Heart right ventricle (tissue), 16 donors: ENCODE measurements around the gene CTDSPL. TPM values are rescaled to one million over a fixed set of nuclear protein-coding genes. Genes with fewer than 3 reads are reported as not detected.

Source experiments
- ATAC-seq, 8 donors: fragments of 200-7000 bp; cut with Tn5 transposase; one replicate each; pipeline ENCODE4 v1.9.1; 2020; ENCODE audit warnings: mild to moderate bottlenecking in 8 of 8, moderate library complexity in 8 of 8, moderate number of reproducible peaks in 1 of 8
- DNase-seq, 2 donors: peaks; one replicate each; pipeline ENCODE4 v3.0.0-alpha.2; 2020
- H3K27ac ChIP-seq, 10 donors: fragments of 200-600 bp; sonication (generic) in 2 of 10; one replicate each; pipeline versions ENCODE4 v1.5.0 to v1.8.0; 2020 to 2022; ENCODE audit warnings: mild to moderate bottlenecking in 3 of 10
- H3K27me3 ChIP-seq, 7 donors: fragments of 200-600 bp; one replicate each; pipeline ENCODE4 v1.8.0; 2021 to 2022; ENCODE audit warnings: mild to moderate bottlenecking in 2 of 7
- H3K36me3 ChIP-seq, 9 donors: fragments of 200-600 bp; sonication (generic) in 1 of 9; one replicate each; pipeline versions ENCODE4 v1.5.0 to v1.8.0; 2020 to 2022; ENCODE audit warnings: mild to moderate bottlenecking in 2 of 9
- H3K4me1 ChIP-seq, 9 donors: fragments of 200-600 bp; sonication (generic) in 1 of 9; one replicate each; pipeline versions ENCODE4 v1.5.0 to v1.8.0; 2020 to 2022; ENCODE audit warnings: mild to moderate bottlenecking in 4 of 9
- H3K4me3 ChIP-seq, 10 donors: fragments of 200-600 bp; sonication (generic) in 2 of 10; one replicate each; pipeline versions ENCODE4 v1.5.0 to v1.8.0; 2020 to 2022; ENCODE audit warnings: mild to moderate bottlenecking in 7 of 10, moderate library complexity in 2 of 10
- H3K9me3 ChIP-seq, 11 donors: fragments of 200-600 bp in 10 of 11; sonication (generic) in 2 of 11; one replicate each; pipeline versions ENCODE4 v1.5.0 to v1.8.0; 2013 to 2022; ENCODE audit warnings: mild to moderate bottlenecking in 2 of 11, control low read depth in 1 of 11, moderate library complexity in 1 of 11
- CTCF ChIP-seq, 9 donors: fragments of 200-600 bp; sonication (generic) in 2 of 9; IDR thresholded peaks; one replicate each; pipeline versions ENCODE4 v1.5.0 to v1.8.0; 2021 to 2022; ENCODE audit warnings: antibody characterized with exemption in 9 of 9, mild to moderate bottlenecking in 5 of 9, moderate library complexity in 1 of 9
- WGBS, 2 donors: extraction: QIAGEN DNeasy Blood & Tissue Kit; methylation state at CpG; one replicate each; pipeline ENCODE4 v1.1.7; 2013; ENCODE audit warnings: inconsistent platforms in 1 of 2; 5-methylcytosine and 5-hydroxymethylcytosine counted together
- intact Hi-C, 10 donors: fragments of 100-400 bp; cut with DNase I; formaldehyde crosslinking; loops; one replicate each; pipeline versions ENCODE4 v1.11.1 to v1.14.2; 2022
- polyA plus RNA-seq, 2 donors: library from polyadenylated mRNA; stranded (reverse); fragments of 200-250 nt; gene quantifications; one replicate each; pipeline ENCODE4 v1.2.3, GENCODE V29; 2013
- total RNA-seq, 10 donors: library from RNA; stranded (reverse); fragmentation: NEBNext Ultra II Directional in 3 of 10; extraction: Animal tissue kit (Norgen Biotek cat#: 25700) in 3 of 10; gene quantifications; one replicate each; pipeline versions ENCODE4 v1.2.1 to v1.2.4, GENCODE V29; 2021 to 2023
- donor health status: Arrhythmogenic right ventricular cardiomyopathy.
- donor health status: ischemic (EF 13 %, LVEDD 7.1; RV severe dilation, severe dysfunction).
- donor health status: healthy with polysubstance abuse.
- donor health status: DM: no; HTN: yes; CAD: no.
- donor health status: DM: no; HTN: no; CAD: no.
- donor health status: ischemic (EF 25% LVEDD 6.9; RV normal size, moderate dysfunction).
- donor health status: ischemic (EF 25% LVEDD 5.7; RV mildly dilated, moderate dysfunction).
- donor health status: healthy.
- donor health status: DM: yes; HTN: yes; CAD: no.
- donor health status: Ischemic cardiomyopathy.
- donor health status: ischemic (EF 35%, LVEDD 5.7; RV mildly dilated, moderate dysfunction).
- donor health status: nonischemic (EF 11% LVEDD 7.7; RV severe dilation, severe dysfunction).
- donor health status: DM: yes; HTN: yes; CAD: no.
- donor health status: PGD.
- donor health status: ischemic (EF 29% LVEDD 5.4; RV normal size, mild dysfunction).
- donor health status: nonischemic (EF 23%, LVEDD 6.1; RV moderate dilation, normal function).

CTDSPL gene
- total and polyA plus RNA-seq, 12 donors = 5.4 to 51.5 (median 41.2) TPM

- ATAC-seq = peak in 1 of 8 donors; percentile 28
- no peak for TF ChIP-seq CTCF (IDR thresholded peaks at IDR 0.05)
- Histone ChIP-seq H3K36me3 (no peaks in the 10 kb centered on the region), H3K4me1 (peaks cover 16 to 75% (median 59%) of the 10 kb centered on the region in 9 donors), H3K4me3 (no peak overlapping the region), H3K27ac (peak overlapping the region in 7 of 10 donors; percentile 24 to 75 (median 69)), H3K27me3 (no peaks in the 10 kb centered on the region), H3K9me3 (peaks cover 0 to 7% (median 0%) of the 10 kb centered on the region in 11 donors)
- no peak for DNase-seq
- intact Hi-C loops = no loop called here
- 53 to 67% methylated on average over 7 of the region's 7 CpGs for WGBS, 2 donors
Measured at GRCh38 chr3:37924453-37924852, 62.8 kb downstream of the CTDSPL start.

- Histone ChIP-seq H3K36me3 (no peaks in the 10 kb centered on the region), H3K4me1 (peaks cover 16 to 68% (median 53%) of the 10 kb centered on the region in 9 donors), H3K27me3 (no peaks in the 10 kb centered on the region), H3K27ac (peak overlapping the region in 4 of 10 donors; percentile 5 to 75 (median 58)), H3K4me3 (no peak overlapping the region), H3K9me3 (peaks cover 0 to 7% (median 0%) of the 10 kb centered on the region in 11 donors)
- ATAC-seq = no peak
- 72 to 75% methylated on average over 2 of the region's 2 CpGs for WGBS, 2 donors
- DNase-seq = no peak
- TF ChIP-seq CTCF (IDR thresholded peaks at IDR 0.05) = no peak
- intact Hi-C loops = no loop called here
Measured at GRCh38 chr3:37925157-37925556, 63.5 kb downstream of the CTDSPL start.

- intact Hi-C loops = no loop called here
- Histone ChIP-seq H3K27me3 (no peaks in the 10 kb centered on the region), H3K36me3 (no peaks in the 10 kb centered on the region), H3K9me3 (peaks cover 0 to 7% (median 0%) of the 10 kb centered on the region in 11 donors), H3K4me3 (no peak overlapping the region), H3K27ac (peak overlapping the region in 1 of 10 donors; percentile 19), H3K4me1 (peaks cover 16 to 55% (median 43%) of the 10 kb centered on the region in 9 donors)
- no peak for TF ChIP-seq CTCF (IDR thresholded peaks at IDR 0.05)
- 85 to 90% methylated on average over 3 of the region's 3 CpGs for WGBS, 2 donors
- ATAC-seq (no peak), DNase-seq (no peak)
Measured at GRCh38 chr3:37926611-37927010, 64.9 kb downstream of the CTDSPL start.

GRCh38 chr3:37930495-37930894 lies 68.8 kb downstream of the CTDSPL start:
- H3K4me3 ChIP-seq = no peak overlapping the region
- intact Hi-C loops = no loop called here
- H3K27me3 ChIP-seq = no peaks in the 10 kb centered on the region
- TF ChIP-seq CTCF (IDR thresholded peaks at IDR 0.05) = no peak
- 99% methylated on average over 2 of the region's 2 CpGs for WGBS, 2 donors
- H3K4me1 ChIP-seq = peaks cover 11 to 39% (median 20%) of the 10 kb centered on the region in 9 donors
- H3K9me3 ChIP-seq = peaks cover 0 to 7% (median 0%) of the 10 kb centered on the region in 11 donors
- no peak overlapping the region for H3K27ac ChIP-seq
- no peak for ATAC-seq
- no peak for DNase-seq
- no peaks in the 10 kb centered on the region for H3K36me3 ChIP-seq
